ENCODE measurements around the gene RPS6KA3.
"Not testable (repeated sequence)": the region's sequence is repeated elsewhere in the genome, so short reads cannot be mapped to it uniquely, and the experiment has no call there.

RPS6KA3 gene

DNA sequence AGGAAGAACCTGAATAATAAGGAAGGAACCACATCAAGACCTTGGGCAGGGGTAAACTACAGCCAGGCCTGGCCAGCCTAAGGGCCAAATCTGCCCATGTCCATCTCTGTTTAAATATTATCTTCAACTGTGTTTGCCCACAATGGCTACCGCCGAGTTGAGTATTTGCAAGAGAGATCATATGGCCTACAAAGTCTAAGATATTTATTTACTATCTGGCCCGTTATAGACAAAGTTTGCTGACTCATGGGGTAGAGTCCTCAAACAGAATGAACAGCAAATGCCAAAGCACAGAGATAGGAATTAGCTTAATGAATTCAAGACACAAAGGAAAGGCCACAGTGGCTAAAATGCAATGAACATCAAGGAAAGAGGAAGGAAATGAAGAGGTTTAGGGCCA, 44.8 kb downstream of the RPS6KA3 start:
- no peak for DNase-seq (ENCODE audit: low read depth in 2 of 2)

DNA sequence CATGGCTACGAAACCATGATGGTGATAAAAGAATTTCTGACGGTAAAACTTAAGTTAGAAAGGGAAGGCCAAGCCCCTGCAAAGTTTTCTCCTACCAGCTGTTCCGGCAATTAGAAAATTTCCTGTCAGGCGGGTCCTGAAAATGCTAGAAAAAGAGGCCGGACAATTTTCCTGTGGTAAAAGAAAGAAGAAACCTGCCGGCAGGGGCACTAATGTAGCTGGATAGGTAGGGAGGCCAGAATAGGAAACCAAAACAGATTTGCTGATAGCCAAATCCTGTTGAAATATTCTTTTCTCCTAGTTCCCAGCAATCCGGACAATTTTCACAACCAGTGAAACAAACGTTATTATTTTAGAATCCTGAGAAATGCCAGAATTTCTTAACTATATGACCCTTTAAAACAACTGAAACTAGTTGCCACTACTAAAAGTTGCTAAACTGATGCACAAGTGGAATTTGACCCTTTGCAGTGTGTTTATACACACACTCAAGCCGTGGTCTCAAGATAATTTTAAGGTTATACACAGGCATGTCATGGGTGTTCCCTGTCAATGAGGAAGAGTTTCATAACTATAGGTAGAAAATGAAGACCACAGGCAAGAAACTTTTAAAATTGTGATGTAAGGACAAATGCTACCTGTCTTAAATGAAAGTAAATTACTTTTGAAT, 47.7 kb downstream of the RPS6KA3 start:
- DNase-seq (ENCODE audit: low read depth in 2 of 2), result no peak

DNA sequence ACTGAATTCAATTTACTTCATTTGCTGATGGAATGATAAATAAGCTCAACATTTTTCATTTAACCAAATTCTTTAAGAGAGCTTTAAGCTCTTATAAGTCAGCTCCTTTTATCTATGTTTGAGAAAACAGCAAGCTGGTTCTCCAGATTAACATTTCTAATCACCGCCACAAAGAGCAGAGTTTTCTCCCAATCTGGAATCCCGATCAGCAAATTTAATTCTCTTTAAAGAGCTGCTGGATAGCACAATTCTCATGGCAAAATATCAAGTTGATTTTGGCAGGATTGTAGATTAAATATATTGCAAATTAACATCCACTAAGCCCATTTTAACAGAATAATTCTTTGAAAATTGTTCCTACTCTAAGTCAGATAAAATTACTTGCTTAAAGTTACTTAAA, 48.8 kb downstream of the RPS6KA3 start:
- DNase-seq (ENCODE audit: low read depth in 2 of 2), result no peak

DNA sequence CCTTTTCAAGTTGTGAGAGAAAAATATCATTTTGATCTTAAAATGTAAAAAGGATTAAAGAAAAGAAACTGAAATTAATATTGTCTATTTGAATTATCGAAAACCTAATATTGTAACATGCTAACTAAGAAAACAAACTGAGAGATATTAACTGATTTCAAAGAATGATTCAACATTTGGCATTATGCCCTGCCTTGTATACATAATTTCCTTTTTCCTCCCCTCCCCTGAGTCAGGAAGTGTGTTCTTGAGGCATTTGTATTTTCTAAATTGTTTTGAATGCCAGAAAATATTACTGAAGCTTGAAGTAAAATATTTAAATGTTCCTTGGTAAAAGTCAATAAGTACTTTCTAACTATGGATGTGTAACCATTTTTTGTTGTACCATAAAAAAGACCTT, 49.4 kb downstream of the RPS6KA3 start:
- no peak for DNase-seq (ENCODE audit: low read depth in 2 of 2)

DNA sequence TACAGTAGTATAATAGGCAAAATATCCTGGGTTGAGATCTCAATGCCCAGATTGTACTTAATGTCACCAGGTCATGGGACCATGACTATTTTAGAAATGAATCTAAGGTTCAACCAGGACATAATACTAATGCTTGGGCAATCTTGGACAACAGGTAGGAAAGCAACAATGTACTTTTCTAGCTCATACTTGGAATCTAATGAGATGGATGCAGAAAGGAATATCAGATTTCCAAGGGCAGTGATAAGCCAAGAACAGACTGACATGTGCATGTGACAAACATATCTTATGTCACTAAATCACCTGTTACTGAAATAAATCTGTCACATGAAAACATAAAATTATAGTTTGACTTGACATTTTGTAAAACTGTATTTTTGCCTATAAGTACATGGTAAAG, 51.1 kb downstream of the RPS6KA3 start:
- no peak for DNase-seq (ENCODE audit: low read depth in 2 of 2)

DNA sequence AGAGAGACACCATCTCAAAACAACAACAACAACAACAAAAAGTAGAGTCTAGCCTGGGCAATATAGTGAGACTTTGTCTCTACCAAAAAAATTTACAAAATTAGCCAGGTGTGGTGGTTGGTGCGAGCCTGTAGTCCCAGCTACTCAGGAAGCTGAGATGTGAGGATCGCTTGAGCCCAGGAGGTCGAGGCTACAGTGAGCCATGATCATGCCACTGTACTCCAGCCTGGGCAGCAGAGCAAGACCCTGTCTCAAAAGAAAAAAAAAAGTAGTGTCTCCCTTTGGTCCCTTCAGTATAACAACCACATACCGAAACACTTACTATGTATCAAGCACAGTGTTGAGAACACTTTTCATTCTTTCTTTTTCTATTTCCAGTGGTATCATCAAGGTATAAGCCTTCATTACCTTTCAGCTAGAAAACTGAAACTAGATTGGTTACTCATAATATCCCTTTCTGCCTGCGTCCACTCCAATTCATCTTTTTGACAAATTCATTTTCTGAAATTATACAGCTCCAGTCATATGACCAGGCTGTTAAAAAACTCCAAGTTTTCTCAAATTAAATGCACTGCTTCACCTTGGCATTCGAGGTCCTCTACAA, 54.1 kb downstream of the RPS6KA3 start:
- no peak for DNase-seq (ENCODE audit: low read depth in 2 of 2)

DNA sequence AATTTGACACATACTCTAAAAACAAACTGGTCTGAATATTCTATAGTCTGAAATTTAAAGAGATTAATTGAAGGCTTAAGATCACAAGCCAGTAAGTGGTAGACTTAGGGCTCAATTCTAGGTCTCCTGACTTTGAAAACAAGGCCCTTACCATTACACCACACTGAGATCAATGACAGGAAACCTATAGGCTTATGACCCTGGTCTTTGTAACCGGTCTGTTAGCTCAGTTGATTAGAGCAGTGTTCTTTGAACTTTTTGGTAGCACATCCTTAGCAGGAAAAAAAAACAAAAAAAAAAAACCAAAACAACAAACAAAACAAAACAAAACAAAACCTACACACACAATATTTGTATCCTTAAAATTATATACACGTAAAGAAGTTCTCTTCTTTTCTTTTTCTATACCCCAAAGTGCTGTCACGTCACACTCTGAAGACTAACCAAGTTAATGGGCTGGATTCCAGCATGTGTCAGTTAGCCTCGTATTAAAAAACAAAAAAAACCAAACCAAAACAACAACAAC, 55.4 kb downstream of the RPS6KA3 start:
- DNase-seq (ENCODE audit: low read depth in 2 of 2), result no peak

DNA sequence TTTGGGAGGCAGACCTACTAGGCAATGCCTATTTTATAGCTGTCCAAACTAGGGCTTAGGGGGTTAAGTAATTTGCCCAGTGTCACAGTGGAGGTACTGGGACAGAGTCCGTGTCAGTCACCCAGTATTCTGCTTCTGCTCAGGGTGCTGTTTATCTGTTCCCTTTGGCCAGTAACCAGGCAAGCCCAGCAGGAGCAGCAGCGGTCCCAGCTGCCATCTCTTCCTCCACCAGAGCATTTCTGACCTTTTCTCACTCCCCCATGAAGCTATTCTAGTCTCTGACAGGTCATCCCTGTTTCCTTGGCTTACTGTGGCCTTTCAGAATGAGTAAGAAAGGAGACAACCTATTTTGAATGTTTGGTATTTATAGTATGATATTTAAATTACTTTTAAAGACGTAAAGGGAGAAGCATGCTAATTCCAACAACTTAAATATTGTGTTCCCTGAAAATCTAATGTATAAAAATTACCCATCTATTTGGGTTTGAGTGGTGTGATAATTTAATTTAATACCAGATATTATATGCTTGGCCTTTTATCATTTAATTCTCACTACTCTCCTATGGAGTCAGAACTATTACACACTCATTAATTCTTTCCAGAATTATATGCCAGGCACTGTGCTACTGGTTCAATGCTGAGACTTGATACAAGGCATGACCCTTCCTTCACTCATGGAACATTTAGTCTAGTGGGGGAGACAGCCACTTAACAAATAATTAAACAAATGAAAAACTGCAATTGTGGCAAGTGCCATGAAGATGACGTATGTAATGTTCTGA, 60.6 kb downstream of the RPS6KA3 start:
- no peak for DNase-seq (ENCODE audit: low read depth in 2 of 2)

DNA sequence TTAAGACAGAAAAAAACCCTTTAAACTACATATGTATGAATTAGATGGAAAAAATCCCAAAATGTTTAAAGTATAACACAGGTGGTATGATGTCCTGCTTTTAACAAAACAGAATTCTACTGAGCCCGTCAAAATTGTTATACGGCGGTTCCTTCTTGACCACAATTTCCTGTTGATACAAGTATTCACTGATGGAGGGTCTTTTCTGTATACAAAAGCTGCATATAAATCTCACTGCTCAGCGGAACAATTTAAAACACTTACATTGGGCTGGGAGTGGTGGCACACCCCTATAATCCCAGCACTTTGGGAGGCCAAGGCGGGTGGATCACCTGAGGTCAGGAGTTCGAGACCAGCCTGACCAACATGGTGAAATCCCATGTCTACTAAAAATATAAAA, 62.4 kb downstream of the RPS6KA3 start:
- DNase-seq (ENCODE audit: low read depth in 2 of 2), result no peak

DNA sequence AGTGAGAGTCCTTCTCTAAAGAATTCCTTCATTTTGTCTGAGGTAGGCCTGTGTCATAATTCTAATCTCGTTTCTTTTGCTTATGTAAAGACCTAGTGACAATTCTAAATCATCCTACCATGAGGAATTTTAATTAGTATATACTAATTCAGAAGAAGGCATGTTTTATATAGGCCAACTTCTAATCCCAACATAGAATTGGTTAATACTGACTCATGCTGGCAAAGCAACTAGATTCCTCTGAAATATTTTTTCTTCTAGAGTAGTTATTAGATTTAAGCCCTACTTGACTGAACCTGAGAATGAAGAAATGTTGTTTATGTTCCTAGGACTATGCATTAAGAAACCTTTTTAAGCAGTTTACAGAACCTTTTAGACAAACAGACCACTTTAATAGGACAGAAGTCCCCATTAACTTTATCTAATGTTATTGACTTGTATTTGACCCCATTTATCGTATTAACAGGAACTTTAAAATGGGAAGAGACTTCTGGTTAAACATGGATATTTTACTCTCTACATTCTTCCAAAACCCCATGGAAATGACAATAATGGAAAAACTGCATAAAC, 69.0 kb downstream of the RPS6KA3 start:
- no peak for DNase-seq (ENCODE audit: low read depth in 2 of 2)

DNA sequence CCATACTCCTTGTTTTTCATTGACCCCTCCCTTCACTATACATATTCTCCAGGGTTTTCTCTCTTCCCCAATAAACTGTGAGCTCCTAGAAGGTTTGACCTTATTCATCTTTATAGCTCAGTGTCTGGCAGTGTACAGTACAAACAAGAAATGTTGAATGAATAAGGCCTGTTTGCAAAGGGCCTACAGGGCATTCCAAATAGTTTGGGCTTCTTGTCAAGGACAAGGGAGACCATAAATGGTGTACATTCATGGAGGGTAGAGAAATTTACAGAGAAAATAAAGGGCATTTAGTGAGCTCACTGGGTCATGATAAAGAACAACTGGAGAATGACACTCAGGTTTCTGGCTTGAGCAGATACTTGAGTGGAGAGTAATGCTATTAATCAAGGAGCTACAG, 77.5 kb downstream of the RPS6KA3 start:
- DNase-seq (ENCODE audit: low read depth in 2 of 2), result no peak

DNA sequence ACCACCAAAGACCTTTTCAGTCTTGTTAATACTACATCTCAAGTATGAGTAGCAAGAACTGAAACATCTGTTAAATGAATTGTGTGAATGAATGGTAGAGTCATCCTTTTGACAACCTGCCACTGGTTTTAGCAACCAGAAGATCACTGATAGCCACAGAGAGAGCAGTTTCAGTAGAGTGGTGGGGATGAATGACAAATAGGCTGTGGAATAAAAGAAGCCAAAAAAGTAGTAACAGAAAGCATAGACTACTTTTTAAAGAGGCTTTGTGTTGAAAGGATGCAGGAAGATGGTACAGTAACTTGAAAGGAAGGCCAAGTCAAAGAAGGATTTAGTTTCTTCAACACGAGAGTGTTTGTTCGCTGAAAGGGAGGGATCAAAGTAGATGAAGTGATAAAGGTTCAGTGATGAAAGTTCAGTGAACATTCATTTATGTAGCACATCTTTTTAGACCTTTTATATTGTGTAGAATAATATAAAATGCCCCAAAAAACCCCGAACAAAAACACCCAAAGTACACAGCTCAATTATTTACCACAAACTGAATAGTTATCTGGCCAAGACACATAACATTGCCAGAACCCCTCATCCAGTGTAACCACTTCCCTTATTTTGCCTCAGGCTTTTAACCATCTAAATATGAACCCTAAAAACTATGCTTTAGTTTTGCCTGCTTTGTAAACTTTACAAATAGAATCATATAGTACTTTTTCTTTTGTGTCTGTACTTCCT, 84.9 kb downstream of the RPS6KA3 start:
- DNase-seq (ENCODE audit: low read depth in 2 of 2), result no peak

DNA sequence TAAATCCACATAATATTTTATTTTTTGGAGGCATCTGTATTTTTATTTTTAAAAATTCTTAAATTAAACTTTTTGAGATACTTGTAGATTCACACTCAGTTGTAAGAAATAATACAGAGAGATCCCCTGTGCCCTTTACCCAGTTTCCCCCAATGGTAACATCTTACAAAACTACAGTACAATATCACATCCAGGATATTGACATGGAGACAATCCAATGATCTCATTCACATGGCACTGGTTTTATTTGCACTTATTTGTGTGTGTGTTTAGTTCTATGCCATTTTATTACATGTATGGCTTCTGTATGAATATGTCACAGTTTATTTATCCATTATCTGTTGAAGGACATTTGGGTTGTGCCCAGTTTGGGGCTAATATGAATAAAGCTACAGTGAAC, 89.6 kb downstream of the RPS6KA3 start:
- DNase-seq (ENCODE audit: low read depth in 2 of 2), result no peak

DNA sequence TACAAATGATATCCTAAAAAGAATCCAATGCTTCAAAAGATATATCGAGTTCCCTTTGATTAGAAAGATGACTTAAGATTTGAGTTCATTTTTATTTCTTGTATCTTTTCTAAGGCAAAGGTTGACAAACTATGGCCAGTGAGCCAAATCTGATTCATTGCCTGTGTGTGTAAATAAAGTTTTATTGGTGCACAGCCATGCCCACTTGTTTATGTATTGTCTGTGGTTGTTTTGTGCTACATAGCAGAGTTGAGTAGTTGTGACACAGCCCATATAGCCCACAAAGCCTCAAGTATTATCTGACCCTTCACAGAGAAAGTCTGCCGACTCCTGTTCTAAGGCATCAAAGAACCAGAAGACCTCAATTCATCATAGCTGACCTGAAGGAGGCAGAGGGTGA, 92.9 kb downstream of the RPS6KA3 start:
- DNase-seq (ENCODE audit: low read depth in 2 of 2), result no peak

DNA sequence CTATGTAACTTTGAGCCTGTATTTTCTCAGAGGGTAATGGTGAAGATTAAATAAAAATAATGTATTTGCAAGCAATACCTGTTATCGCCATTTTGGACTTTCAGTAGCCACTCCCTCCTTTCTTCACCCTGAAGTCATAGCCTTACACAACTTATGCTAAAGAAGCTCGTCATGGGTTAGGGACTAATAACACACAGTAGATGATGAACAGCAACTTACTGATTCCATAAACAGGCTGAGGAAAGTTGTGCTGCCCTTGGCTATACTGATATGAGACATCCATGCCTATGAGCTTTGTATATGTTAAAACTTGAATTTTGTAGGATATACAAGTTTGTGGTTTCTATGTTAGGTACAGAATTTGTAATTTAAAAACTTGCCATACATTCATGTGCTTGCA, 93.4 kb downstream of the RPS6KA3 start:
- no peak for DNase-seq (ENCODE audit: low read depth in 2 of 2)

DNA sequence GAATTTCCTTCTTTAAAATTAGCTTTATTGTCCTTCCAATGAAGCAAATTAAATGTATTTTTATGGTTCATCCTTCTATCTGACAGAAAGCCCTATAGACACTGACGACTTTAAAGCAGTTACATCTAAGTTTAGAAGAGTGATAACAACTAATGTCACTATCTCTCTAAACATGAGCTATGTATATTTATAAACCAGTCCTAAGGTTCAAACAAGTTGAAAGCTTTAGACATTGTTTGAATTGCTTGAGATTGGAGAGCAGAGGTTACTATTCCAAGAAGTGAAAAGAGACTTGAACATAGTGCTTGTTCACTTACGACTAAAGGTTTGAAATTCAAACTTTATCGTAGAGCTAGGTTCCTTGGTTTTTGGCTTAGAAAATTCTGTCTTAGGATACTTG, 94.8 kb downstream of the RPS6KA3 start:
- DNase-seq (ENCODE audit: low read depth in 2 of 2), result no peak

DNA sequence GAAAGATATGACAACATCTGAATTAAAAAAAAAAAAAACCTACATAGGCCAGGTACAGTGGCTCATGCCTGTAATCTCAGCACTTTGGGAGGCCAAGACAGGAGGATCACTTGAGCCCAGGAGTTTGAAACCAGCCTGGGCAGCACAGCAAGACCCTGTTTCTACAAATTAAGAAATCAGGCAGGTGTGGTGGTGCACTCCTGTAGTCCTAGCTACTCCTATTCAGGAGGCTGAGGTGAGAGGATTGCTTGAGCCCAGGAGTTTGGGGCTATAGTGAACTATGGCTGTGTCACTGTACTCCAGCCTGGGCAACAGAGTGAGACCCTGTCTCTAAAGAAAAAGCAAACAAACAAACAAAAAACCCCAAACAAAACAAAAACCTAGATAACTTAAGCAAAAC, 104.2 kb downstream of the RPS6KA3 start:
- DNase-seq (ENCODE audit: low read depth in 2 of 2), result not testable (repeated sequence)

DNA sequence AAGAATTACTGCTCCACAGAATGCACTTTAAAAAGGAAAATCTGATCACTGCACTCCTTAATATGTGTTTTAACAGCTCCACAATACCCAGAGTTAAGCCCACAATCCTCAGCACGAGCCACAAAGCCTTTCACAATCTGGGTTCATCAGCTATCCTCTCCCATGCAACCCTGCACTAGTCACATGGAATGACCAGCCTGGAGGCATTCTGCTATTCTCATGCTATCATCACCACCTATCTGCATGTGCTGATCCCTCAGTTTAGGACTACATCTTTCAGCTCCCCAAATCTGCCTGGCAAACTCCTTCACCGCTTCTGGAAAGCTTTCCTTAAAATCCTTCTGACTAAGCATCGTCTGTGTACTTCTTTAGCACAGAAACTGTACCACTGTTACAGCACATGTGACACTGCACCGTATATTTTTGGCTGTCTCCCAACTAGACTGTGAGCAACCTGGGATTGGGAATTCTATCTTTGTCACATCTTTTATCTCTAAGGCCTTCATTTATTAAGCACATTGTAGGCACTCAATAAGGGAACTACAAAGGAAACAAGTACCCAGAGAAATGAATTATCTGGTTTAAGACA, 106.8 kb downstream of the RPS6KA3 start:
- DNase-seq (ENCODE audit: low read depth in 2 of 2), result no peak

DNA sequence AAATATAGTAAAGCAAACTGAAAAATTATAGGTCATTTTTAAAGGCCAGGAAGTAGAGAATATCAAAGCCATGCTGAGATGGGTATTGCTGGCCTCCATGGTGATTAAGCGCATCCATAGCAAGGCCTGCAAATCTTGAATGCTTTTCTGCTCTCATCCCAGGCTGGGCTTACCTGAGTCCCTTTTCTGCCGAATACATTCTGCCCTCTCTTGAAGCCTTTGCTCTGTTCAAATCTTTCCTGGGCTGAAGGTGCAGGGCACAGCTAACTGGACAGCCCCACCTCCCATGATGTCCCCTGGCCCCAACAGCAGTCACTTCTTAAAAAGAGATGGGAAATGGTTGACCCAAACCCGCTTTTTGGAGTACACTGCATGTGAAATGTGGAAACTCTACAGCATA, 115.0 kb downstream of the RPS6KA3 start:
- DNase-seq (ENCODE audit: low read depth in 2 of 2), result no peak

DNA sequence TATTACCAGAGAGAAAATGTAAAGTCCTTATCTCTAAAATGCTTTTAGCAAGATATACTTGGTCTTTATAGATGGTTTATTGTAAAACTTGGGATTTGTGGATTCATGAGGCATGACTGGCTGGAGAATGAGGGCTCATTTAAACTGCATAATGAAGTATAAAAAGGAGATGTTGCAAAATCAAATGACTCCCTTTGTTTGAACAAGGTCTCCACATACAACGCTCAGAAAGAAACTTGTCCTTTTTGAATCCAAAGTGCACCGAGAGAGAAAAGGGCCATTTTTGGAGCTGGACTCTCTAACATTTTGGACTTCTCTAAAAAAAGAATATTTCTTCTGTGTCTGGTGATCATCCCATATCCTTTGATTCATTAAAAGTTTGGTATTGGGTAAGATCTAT, 117.4 kb downstream of the RPS6KA3 start:
- no peak for DNase-seq (ENCODE audit: low read depth in 2 of 2)

DNA sequence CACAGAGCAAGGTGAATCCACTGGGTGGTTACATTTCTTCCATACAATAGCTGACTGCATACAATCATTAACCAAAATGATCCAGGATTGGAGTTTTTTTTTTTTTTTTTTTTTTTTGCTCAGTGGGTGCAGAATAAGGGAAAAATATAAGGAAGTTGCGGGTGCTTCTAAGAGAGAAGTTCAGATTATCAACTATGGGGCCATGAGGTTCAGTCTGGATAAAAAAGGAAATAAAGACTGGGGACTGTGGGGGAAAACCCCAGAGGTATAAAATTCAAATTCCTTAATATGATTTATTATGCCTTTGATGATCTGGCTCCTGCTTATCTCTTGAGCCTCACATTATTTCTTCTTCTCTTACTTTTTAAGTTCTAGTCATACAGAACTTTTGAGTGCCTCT, 119.1 kb downstream of the RPS6KA3 start:
- no peak for DNase-seq (ENCODE audit: low read depth in 2 of 2)

DNA sequence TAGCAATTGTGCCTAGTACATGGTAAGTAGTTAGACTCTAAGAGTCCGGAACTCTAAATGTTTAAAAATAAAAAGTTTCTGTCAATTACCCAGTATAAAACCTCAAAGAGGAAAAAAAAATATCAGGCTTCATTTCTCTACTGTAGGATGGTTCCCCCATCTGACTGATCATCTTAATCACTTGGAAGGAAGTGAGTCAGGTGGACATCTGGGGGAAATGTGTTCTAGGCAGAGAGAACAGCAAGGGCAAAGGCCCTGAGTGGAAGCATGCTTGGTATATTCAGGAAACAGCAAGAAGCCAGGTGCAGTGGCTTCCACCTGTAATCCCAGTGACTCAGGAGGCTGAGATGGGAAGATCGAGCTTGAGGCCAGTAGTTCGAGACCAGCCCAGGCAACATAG, 122.2 kb downstream of the RPS6KA3 start:
- DNase-seq (ENCODE audit: low read depth in 2 of 2), result no peak
